Stimulated activated CD4-positive, alpha-beta T cell treated with anti-CD3 and anti-CD28 coated beads, Interleukin-15, amount 100 ng/mL, for 24 hours (primary cell): Measurements from ENCODE around the gene ABI1.

ENCODE experiments used
- DNase-seq: peaks from one replicate; pipeline ENCODE4 v3.0.0-alpha.2; 2020

ABI1 gene

DNA sequence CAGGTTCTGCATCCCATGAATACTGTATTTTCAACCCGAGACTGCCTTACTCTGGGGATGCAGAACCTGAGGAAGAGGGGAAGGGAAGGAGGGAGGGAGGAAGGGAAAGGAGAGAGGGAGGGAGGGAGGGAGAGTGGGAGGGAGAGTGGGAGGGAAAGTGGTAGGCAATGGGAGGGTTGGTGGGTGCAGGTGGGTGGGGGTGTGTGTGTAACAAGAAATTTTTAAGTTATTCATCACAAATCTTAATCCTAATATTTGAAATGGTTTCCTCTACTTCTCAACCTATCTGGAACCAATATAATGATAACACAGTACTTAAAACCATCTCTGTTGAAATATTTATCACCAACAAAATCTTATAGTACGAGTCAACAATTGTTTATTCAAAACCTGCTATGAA lies 95.2 kb downstream of the ABI1 start:
- no peak for DNase-seq

DNA sequence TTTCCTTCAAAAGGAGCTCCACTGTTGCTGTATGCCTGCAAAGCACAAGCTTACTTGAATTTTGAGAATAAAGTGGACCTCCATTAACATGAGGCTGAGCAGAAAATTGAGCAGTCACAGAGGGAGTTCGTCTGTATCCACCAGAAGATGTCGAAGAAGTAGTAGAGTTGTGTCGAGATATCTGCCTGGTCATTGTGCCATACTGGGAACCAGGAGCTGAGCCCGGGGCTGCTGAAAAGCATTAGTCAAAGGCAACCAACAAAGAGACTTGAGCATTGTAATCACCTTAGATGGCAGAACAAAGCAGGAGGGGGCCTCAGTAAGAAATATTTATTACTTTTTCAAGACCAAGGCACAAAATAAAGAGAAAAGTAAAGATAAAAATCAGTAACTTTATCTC lies 101.8 kb downstream of the ABI1 start:
- DNase-seq = no peak

DNA sequence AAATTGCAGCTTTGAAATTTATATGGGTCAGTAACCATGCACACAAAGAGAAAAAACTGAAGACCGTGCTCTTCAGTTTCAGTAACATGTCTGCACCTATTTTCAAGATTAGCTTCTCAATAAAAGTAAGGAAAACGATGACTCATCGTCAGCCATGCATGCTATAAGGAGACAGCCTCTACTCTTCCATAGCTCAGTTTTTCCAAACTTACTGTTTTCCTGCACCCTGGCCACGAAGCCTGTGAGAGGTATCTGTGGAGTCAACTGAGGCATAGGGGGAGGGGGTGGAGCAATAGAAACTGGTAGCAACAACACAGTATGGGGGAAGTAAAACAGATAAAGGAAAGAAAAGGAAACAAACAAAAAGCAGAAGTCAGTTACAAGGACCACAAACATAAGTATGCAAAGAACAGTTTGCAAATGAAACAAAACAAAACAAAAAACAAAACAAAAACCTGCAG lies 105.3 kb downstream of the ABI1 start:
- no peak for DNase-seq

DNA sequence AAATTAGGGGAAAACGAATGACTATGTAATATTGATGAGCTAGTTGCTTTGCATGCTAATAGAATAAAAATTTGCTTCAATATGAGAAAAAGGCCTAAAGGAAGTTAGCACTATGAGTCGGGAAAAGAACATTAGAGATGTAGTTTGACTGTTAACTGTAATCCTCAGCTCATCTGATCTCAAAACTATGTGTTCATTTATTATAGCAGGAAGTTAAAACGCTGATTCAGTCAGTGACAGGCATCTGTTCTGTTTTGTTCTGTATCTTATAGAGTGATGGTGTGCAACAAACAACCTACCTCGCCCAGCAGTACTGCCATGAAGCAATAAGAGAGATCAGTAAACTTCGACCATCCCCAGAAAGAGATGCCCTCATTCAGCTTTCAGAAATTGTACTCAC lies 114.7 kb downstream of the ABI1 start:
- DNase-seq = no peak

DNA sequence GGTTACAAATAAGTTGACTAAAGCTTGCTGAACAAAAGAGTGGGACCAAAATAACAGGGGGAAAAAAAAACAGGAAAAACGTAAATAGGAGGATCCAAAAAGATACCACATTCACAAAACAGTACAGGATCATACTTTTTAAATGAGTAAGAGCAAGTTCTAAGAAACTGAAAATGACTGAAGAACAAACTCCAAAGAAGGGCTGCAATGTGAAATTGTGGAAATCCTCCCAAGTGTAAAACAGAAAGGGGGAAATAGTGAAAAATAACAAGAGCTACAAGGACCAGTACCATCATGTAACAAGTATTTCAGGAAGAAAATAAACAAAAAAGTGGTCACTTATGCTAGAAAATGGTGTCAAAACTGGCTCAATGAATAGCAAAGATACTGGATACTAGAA lies 116.9 kb downstream of the ABI1 start:
- DNase-seq = no peak

DNA sequence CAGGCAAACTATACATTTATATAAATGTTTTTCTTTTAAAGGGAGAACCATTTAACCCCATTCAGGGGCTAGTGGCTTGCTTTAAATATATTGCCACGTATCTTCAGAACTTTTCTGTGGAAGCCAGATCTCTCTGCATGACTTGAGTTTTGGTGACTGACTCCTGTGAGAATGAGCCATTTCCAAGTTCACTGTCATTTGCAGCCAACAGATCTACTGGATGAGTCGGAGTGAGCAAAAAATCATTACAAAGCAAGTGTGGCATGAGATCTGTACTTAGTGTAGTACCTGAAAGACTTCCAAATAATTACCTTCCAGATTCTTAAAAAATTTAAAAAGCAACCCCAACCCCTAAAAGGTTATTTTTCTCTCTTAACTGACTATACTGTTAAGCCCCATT lies 117.7 kb downstream of the ABI1 start:
- no peak for DNase-seq

DNA sequence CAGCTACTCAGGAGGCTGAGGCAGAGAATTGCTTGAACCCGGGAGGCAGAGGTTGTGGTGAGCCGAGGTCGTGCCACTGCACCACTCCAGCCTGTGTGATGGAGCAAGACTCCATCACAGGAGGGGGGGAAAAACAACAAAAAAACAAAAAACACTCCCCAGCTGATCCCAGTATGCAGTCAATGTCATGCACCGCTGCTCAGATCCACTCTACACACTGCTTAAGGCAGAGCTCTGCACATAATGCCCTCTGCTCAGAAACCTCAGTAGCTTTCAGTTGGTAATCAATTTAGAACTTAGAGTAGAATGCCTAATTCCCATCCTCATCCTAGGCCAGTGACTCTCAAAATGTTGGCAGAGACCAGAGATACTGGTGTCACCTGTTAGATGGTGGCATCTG lies 119.4 kb downstream of the ABI1 start:
- no peak for DNase-seq

DNA sequence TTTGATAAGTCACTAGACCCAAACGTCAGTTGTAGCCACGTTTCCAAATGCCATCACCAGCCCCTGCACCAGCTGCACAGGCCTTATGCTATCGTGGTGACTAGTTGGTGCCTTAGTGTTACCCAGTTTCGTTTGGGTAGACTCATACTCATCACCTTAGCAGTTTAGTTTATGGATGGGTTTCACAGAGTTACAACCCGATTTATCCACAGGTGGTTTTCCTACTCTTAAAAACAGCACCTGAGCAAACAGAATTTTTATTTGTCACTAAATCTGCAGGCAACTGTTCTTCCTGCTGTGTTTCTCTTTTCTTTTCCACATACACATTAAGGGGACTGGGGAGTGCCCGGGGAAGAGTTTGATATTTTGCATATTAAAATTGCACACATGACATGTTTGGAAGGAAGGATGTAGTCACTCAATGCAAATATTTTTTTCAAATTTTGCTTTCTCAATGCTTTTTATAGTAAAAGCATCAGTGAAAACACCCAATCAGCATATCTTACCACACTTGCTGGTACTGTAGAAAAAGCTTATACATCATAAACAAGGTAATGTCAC lies 121.6 kb downstream of the ABI1 start:
- DNase-seq = peak; percentile 44

DNA sequence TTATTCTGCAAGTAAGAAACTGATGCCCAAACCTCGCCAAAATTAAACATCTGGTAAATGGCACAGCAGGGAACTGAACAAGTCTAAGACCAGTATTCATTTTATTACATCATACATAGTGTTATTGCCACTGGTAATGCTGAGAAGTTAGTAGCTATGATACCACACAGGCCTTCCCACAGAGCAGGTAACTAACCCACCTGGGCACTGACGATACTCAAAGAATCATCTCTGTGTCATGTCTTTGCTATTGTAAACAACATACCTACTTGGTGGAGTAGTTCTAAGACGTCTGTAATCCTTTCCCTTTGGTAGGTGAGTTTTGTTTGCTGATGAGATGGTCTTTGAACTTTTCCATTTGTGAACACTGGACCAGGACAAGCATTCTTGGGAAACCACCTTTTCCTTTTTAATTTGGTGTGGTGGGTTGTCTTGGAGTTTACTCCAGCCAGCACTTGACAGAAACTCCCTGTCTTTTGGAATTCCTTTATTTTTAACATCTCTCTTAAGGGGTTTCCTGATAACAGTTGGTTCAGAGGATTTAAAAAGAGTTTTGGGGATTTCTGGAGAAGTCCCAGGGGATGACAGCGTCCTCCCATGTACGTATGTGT lies 122.4 kb downstream of the ABI1 start:
- DNase-seq = no peak

DNA sequence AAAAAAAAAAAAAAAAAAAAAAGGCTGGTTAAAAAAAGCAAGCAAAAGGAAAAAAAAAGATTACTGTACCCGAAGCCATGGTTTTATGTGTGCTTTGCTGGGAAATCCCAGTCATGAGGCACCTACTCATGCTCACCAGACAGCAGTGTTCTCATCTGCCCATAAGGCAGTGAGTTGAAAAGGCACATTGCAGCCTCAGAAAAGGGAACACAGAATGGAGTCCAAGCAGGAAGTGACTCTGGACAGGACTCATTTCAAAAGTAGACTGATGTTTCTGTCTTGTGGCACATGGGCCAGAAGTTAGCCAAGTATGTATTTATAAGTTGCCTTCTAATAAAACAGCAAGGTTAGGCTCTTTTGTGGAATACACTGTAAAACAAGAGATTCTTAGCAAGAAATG lies 123.0 kb downstream of the ABI1 start:
- DNase-seq = peak; percentile 57

DNA sequence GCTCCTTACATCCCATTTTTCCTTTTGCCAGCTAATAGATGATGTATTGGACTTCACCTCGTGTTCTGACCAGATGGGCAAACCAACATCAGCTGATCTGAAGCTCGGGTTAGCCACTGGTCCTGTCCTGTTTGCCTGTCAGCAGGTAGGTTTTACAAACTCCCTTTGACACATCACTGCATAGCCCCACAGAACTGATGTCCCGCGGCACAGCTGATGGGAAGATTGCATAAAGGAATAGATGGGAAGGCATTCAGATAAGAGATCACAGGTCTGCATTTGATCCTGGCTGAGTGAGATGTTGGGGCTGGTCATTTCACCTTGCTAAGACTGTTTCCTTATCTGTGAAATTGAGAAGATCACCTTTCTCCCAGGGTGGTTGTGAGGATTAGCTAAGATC lies 125.3 kb downstream of the ABI1 start:
- DNase-seq = no peak

DNA sequence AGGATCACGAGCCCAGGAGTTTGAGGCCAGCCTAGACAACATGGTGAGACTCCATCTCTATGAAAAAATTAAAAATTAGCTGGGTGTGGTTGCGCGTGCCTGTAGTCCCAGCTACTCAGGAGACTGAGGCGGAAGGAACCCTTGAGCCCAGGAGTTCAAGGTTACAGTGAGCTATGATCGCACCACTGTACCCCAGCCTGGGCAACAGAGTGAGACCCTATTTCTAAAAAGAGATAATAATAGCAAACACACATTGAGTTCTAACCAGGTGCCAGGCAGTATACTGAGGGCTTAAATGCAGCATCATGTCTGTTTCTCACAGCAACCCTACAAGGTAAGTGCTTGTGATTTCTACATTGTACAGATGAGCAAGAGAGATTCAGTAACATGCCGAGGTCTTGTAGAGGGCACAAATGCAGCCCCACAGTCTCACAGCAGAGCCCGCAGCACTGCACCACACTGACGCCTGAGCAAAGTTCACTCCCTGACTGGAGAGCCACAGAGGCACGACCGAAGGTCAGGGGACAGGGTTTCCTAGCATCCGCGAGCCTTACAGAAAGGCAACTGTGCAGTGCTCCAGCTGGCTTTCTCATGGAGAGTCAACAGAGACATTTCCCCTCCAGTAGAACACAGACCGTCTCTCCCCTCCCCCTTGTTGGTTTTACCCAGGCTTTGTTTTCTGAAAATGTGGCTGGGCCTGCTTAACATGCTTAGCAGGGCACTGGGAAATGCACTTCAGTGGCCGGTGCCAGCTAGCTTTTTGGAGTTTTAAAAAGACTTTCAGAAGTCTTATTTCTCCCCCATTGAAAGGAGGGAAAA lies 126.8 kb downstream of the ABI1 start:
- DNase-seq = no peak

DNA sequence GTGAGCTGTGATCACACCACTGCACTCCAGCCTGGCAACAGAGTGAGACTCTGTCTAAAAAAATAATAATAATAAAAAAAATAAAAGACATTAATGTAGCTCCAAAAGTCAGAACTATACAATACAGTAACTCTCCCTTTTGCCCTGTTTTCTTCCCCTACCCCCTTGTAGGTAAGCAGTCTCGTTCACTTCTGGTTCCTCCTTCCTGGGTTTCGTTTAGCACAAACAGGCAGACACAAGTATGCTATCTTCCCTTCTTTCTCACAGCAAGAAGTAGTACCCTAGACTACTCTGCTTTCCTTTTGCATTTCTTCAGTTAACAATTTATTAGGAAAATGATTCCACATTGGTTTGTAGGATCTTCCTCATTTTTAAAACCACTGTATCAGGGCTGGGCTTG lies 130.2 kb downstream of the ABI1 start:
- DNase-seq = no peak

DNA sequence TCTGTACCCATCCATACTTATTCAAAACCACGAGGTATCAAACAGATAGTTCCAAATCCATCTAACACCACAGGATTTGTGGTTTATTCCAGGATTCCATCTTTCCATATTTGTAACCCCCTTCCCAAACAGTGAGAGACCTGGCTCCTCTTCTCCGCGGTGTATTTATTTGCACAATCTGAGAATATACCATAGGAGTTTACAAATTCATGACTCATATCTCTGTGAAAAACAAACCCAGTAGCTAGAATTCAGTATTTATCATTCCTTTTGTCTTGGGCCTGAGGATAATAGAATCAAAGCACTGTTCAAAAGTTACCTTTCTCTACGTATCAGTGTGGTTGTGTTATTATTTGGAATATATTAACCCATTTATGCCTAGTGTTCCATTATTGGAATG lies 131.4 kb downstream of the ABI1 start:
- DNase-seq = no peak

DNA sequence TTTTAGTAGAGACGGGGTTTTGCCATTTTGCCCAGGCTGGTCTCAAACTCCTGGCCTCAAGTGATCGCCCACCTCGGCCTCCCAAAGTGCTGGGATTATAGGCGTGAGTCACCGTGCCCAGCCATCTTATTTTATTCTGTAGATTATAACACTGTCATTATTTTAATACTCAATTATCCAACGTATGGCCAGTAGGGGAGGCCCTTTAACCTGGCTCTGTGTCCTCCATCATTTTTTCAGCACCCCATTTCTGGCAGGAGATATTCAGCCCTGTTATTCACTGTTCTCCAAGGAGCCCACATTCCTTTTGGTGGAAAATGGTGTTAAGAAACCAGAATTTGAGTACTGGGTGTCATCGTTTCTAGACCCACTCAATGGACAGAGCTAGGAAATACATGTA lies 131.8 kb downstream of the ABI1 start:
- DNase-seq = no peak

DNA sequence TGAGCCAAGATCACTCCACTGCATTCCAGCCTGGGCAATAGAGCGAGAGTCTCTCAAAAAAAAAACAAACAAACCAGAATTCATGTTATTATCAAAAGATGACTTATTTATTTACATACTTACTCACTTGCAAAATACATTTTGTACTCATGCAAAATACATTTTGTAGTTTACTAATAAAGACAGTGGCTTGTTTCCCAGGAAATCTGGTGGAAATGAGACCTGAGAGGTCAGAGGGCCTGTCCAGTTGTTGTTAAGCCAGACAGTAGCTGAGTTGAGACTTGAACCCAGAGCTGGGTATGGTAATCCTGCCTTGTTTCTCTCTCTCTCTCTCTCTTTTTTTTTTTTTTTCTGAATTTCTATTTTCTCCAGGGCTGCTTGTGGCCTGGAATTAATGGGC lies 133.8 kb downstream of the ABI1 start:
- DNase-seq = no peak

DNA sequence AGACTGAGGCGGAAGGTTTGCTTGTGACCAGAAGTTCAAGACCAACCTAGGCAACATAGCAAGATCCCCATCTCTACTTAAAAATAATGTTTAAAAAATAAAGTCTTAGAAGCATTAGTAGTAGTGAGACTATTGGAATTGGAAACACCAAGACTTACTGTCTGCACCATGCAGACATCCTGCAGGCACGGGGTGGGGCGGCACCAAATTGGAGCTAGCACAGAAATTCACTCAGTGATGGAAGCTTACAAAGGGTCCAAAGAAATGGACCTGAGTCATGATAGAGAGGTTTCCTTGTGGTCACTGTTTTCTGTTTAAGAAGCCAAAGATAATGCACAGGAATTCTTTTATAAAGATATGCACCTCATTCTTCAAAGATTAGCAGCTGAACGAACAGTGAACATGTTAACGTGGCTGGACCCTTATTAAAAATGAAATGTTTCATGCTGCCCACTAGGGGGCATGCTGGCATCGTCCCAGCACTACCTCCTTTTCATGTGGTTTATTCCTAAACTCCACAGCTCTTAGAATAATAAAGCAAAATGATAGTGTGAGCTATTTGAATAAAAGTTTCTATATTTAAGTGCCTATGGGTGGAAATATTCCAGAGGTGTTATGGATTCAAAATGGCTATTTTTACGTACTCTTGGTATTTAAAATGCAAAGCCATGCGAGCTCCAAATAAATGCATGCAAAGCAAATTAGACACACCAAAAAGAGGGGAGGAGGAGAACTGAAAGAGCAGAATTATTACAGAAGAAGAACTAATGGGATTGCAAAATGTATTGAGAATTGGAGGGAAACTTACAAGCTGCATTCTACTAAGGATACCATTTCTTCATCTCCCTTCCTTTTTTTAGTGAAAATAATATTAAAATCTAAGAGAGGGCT lies 134.7 kb downstream of the ABI1 start:
- DNase-seq = peak; percentile 44

DNA sequence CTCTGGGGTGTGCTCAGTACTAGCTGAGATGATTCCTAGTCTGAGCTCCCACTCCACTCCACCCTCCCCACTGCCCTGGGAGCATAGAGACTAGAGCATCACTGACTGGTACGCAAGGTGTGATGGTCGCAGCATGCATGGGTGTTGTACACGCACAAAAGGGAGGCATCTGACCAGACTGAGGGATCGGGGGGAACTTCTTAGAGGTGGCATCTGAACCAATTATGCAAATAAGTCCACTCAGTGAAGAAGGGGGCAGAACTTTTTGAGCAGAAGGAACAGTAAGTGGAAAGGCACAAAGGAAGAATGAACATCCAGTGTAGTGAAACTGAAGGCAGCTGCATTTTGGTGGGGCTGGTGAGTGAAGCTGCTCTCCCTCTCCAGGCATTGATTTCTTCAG lies 137.7 kb downstream of the ABI1 start:
- no peak for DNase-seq

DNA sequence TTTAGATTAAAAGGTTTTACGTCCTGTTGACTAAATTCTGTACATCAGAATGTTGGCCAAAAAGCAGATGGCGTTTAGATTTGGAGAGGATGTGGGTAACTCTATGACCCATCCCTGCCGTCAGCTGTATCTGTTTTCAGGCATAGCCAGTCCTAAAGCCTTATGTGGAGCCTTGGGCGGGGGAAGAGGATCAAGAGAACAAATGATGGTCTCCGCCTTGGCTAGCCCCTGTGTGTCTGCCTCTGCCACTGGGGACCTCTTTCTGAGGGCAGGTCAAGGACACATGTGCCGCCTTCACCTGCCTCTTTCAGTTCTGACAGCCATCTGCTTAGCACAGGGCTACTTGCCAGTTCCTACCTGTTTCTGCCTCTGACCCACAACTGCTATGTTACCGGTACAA lies 139.2 kb downstream of the ABI1 start:
- DNase-seq = peak; percentile 50

DNA sequence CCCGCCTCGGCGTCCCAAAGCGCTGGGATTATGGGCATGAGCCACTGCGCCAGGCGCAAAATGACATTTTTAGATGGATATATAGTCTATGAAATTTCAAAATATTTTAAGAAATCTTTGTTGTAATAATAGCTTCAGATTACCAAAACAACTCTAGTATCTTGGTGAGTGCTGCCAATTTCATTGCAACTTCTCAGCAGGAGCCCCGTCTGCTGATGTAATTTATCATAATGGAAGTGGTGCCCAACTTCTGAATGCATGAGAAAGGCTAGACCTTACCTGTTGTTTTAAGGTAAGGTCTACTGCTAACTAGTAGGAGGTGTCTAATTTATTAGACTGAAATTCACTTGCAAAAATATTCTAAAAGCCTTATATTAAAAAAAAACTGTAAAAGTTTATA lies 143.3 kb downstream of the ABI1 start:
- no peak for DNase-seq

DNA sequence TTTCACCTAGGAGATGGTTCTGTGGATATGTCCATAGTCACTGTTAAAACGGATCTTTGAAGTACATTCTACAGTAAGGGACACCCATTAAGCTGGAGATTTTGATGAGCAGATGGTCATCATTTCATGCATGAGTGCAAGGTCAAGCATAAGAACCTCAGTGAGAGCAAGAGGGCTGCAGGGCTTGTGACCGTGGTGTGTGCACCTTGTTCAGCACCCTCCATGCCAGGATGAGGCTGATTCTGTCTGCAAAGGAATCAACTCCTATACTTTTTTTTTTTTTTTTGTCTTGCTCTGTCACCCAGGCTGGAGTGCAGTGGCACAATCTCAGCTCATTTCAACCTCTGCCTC lies 145.6 kb downstream of the ABI1 start:
- DNase-seq = no peak

DNA sequence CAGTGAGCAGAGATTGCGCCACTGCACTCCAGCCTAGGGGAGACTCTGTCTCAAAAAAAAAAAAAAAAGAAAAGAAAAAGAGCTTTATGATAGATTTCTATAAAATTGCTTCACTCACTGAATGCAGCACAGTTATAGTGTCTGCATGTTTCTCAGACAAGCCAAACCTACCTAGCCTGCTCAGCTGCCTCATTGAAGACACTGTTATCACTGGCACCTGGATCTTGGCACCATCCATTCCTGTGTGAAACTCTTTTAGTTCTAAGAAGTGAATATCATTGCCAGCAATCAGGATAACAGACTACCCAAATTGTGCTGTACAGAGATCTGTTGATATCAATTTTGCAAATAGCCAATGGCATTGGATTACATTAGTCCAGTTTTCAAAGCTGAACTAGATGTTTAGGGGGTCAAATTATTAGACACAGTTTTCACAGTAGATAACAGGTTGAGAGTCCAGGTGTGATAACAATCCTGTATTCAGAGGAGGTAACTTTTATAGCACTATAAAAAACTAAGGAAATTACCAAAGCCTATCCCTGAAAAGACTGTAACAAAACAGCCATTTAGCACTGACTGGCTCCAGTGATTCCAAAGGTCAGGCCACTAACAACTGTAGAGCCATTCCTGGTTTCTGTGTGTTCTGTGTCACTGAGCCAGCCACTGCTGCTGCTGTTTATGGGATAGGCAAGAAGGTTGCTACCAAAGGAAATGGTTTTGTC lies 146.2 kb downstream of the ABI1 start:
- DNase-seq = no peak

DNA sequence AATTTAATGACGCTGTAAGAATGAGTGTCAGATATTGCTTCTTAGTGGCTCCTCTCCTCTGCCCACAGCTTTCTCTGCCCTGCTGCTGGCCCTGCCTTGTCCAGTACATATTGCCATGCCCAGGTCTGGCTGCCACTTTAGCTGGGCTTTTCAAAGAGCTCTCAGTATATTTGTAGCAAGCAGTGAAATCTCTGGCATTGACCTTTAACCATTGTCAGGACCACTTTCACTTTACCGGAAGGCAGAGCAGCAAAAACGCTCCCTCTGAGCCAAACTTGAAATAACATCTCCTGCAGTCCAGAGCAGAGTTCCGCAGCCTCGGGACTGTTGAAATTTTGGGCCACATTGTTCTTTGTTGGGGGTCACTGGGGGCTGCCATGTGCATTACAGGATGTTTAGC lies 149.4 kb downstream of the ABI1 start:
- no peak for DNase-seq
